Esophagus muscularis mucosa (tissue), 4 donors: ENCODE results near the gene ANO10. TPM values are rescaled to one million over a fixed set of nuclear protein-coding genes. Genes with fewer than 3 reads are reported as not detected.
A peak's percentile ranks its signal among the peaks of the same experiment; 100 is the strongest.
"Not testable (repeated sequence)": the region's sequence is repeated elsewhere in the genome, so short reads cannot be mapped to it uniquely, and the experiment has no call there.

ENCODE experiments used
- DNase-seq: peaks from one replicate; pipeline ENCODE4 v3.0.0-alpha.2; 2017; ENCODE audit errors: extremely low spot score
- H3K27ac ChIP-seq, 4 donors: fragments of 200-600 bp; sonication (generic); replicated peaks in 1 of 4; 1 replicate in 3 of 4; 2 replicates in 1 of 4; pipeline ENCODE4 v1.5.1; 2016 to 2019; ENCODE audit warnings: mild to moderate bottlenecking in 1 of 4
- H3K27me3 ChIP-seq, 4 donors: fragments of 200-600 bp; sonication (generic); one replicate each; pipeline versions ENCODE4 v1.5.1 to v1.6.0; 2016 to 2019
- H3K36me3 ChIP-seq, 4 donors: fragments of 200-600 bp; sonication (generic); one replicate each; pipeline ENCODE4 v1.5.1; 2016 to 2019
- H3K4me1 ChIP-seq, 4 donors: fragments of 200-600 bp; sonication (generic); one replicate each; pipeline ENCODE4 v1.5.1; 2016 to 2019
- H3K4me3 ChIP-seq, 4 donors: fragments of 200-600 bp; sonication (generic); 1 replicate in 2 of 4; 2 replicates in 2 of 4; pipeline ENCODE4 v1.5.1; 2016 to 2019; ENCODE audit warnings: mild to moderate bottlenecking in 4 of 4, moderate library complexity in 1 of 4
- H3K9me3 ChIP-seq, 4 donors: fragments of 200-600 bp; sonication (generic); 1 replicate in 3 of 4; 2 replicates in 1 of 4; pipeline ENCODE4 v1.5.1; 2016 to 2019
- CTCF ChIP-seq, 3 experiments: fragments of 200-600 bp in 2 of 3; fragments of 450-650 bp in 1 of 3; sonication (generic) in 2 of 3; IDR thresholded peaks; one replicate each; pipeline ENCODE4 v1.5.1; 2017 to 2019; ENCODE audit warnings: antibody characterized with exemption in 3 of 3, mild to moderate bottlenecking in 2 of 3, moderate library complexity in 1 of 3
- EP300 ChIP-seq: sonication (generic); formaldehyde crosslinking; IDR thresholded peaks from one replicate; pipeline ENCODE4 v1.6.1; 2017; ENCODE audit warnings: antibody characterized with exemption
- POLR2A ChIP-seq: fragments of 450-650 bp; IDR thresholded peaks from one replicate; pipeline ENCODE4 v1.6.1; 2017; ENCODE audit warnings: antibody characterized with exemption, moderate library complexity, mild to moderate bottlenecking, low read depth
- POLR2AphosphoS5 ChIP-seq, 2 donors: sonication (generic); formaldehyde crosslinking; IDR thresholded peaks; one replicate each; pipeline ENCODE4 v1.6.1; 2017; ENCODE audit warnings: antibody characterized with exemption in 2 of 2
- WGBS: methylation state at CpG from one replicate; pipeline ENCODE4 v1.1.5; 2018; 5-methylcytosine and 5-hydroxymethylcytosine counted together
- intact Hi-C: fragments of 100-400 bp; cut with DNase I; formaldehyde crosslinking; loops from one replicate; pipeline ENCODE4 v1.15.1; 2023
- total RNA-seq, 4 donors: library from RNA; depleted of rRNA; stranded (reverse); fragments of >200 nt; gene quantifications; one replicate each; pipeline versions ENCODE4 v1.1.0 to v1.2.1, GENCODE V29; 2016

The ANO10 gene
- 10 to 100 TPM; 19.2 to 26.2 (median 24.0) TPM for total RNA-seq

- no peaks in the 10 kb centered on the region for H3K36me3 ChIP-seq
- peak within 1 kb of the TSS; percentile 88 to 95 (median 90) for H3K27ac ChIP-seq
- TF ChIP-seq POLR2A, result no peak
- TF ChIP-seq EP300, result no peak
- TF ChIP-seq CTCF (IDR thresholded peaks at IDR 0.05), result no peak
- peak; percentile 76 to 92 for TF ChIP-seq POLR2AphosphoS5 (IDR thresholded peaks at IDR 0.05)
- no peaks in the 10 kb centered on the region for H3K9me3 ChIP-seq
- WGBS, result 2% methylated on average over 39 of the region's 80 CpGs
- H3K27me3 ChIP-seq, result no peaks in the 10 kb centered on the region
- DNase-seq, result peak; percentile 99
- H3K4me1 ChIP-seq, result peaks cover 12 to 19% (median 17%) of the 10 kb centered on the region in 4 donors
- peak within 1 kb of the TSS; percentile 71 to 92 (median 89) for H3K4me3 ChIP-seq
- intact Hi-C loops, result loop anchor here (2.0 kb wide), 1 partner anchor 69 kb away; the partner anchor contains the start of gene ABHD5
These were observed at the start of gene ANO10 for GRCh38 chr3:43621656-43622432. ANO10 (minus strand) TSS chr3:43622011; CDS start chr3:43605852, 16,159 bp downstream.

GRCh38 chr3:43670635-43671522 is 49.1 kb upstream of the ANO10 start:
- Histone ChIP-seq H3K9me3 (no peaks in the 10 kb centered on the region), H3K27ac (no peak overlapping the region), H3K4me3 (no peak overlapping the region), H3K4me1 (no peaks in the 10 kb centered on the region), H3K27me3 (no peaks in the 10 kb centered on the region), H3K36me3 (no peaks in the 10 kb centered on the region)
- intact Hi-C loops, result no loop called here
- DNase-seq, result no peak
- WGBS, result 96% methylated on average over 5 of the region's 5 CpGs
- TF ChIP-seq CTCF (IDR thresholded peaks at IDR 0.05) (no peak), EP300 (no peak), POLR2A (no peak), POLR2AphosphoS5 (IDR thresholded peaks at IDR 0.05) (no peak)

- intact Hi-C loops, H3K27me3 ChIP-seq, H3K36me3 ChIP-seq, H3K9me3 ChIP-seq, H3K4me1 ChIP-seq, H3K4me3 ChIP-seq, H3K27ac ChIP-seq, DNase-seq: not testable (repeated sequence)
- 89% methylated on average over 3 of the region's 3 CpGs for WGBS
These were observed 43.2 kb upstream of the ANO10 start for GRCh38 chr3:43665011-43665410.

- intact Hi-C loops, DNase-seq, H3K4me3 ChIP-seq, H3K4me1 ChIP-seq, H3K9me3 ChIP-seq, H3K36me3 ChIP-seq, H3K27me3 ChIP-seq, H3K27ac ChIP-seq: not testable (repeated sequence)
- WGBS, result 90% methylated on average over 1 of the region's 1 CpG
These were observed 39.6 kb upstream of the ANO10 start for GRCh38 chr3:43661376-43661775.

- Histone ChIP-seq H3K27ac (no peak overlapping the region), H3K4me1 (no peaks in the 10 kb centered on the region), H3K9me3 (no peaks in the 10 kb centered on the region), H3K4me3 (no peak overlapping the region), H3K27me3 (no peaks in the 10 kb centered on the region), H3K36me3 (no peaks in the 10 kb centered on the region)
- WGBS, result 91% methylated on average over 9 of the region's 13 CpGs
- intact Hi-C loops, result no loop called here
- no peak for DNase-seq
- no peak for TF ChIP-seq CTCF (IDR thresholded peaks at IDR 0.05)
- TF ChIP-seq POLR2A, result no peak
- no peak for TF ChIP-seq EP300
- no peak for TF ChIP-seq POLR2AphosphoS5 (IDR thresholded peaks at IDR 0.05)
These were observed 37.6 kb upstream of the ANO10 start for GRCh38 chr3:43659250-43659880.

- H3K27me3 ChIP-seq, H3K36me3 ChIP-seq, H3K27ac ChIP-seq, intact Hi-C loops, H3K4me1 ChIP-seq, H3K9me3 ChIP-seq, H3K4me3 ChIP-seq, DNase-seq: not testable (repeated sequence)
- WGBS, result 96% methylated on average over 19 of the region's 22 CpGs
These were observed 34.6 kb upstream of the ANO10 start for GRCh38 chr3:43656390-43656789.
